T-helper 1 cell treated with Interleukin-12 subunit alpha and Interleukin-12 subunit beta and Interleukin-4 antibody, amounts not matched to agents 30 μg/mL and 1 μg/mL, for 36 hours (primary cell): Measurements from ENCODE around the gene NKAIN1.

Source experiments
- H3K27ac Mint-ChIP-seq: one replicate; pipeline ENCODE4 v1.8.0; 2021; ENCODE audit warnings: mild to moderate bottlenecking, mixed read lengths
- H3K27me3 Mint-ChIP-seq: one replicate; pipeline ENCODE4 v1.8.0; 2021; ENCODE audit warnings: low read depth, mixed read lengths
- H3K36me3 Mint-ChIP-seq: one replicate; pipeline ENCODE4 v1.8.0; 2021; ENCODE audit warnings: low read depth, mixed read lengths
- H3K4me1 Mint-ChIP-seq: one replicate; pipeline ENCODE4 v1.8.0; 2021; ENCODE audit warnings: low read depth, mixed read lengths
- H3K4me3 Mint-ChIP-seq: one replicate; pipeline ENCODE4 v1.8.0; 2021; ENCODE audit warnings: mild to moderate bottlenecking, moderate library complexity, mixed read lengths
- H3K9me3 Mint-ChIP-seq: one replicate; pipeline ENCODE4 v1.8.0; 2021; ENCODE audit warnings: mixed read lengths

The NKAIN1 gene

GRCh38 chr1:31159869-31160611 lies 79.6 kb downstream of the NKAIN1 start:
- H3K27ac Mint-ChIP-seq, result no peak overlapping the region
- H3K36me3 Mint-ChIP-seq, result no peaks in the 10 kb centered on the region
- H3K27me3 Mint-ChIP-seq, result peaks cover 4% of the 10 kb centered on the region
- peaks cover 16% of the 10 kb centered on the region for H3K4me1 Mint-ChIP-seq
- no peak overlapping the region for H3K4me3 Mint-ChIP-seq
- H3K9me3 Mint-ChIP-seq, result no peaks in the 10 kb centered on the region

GRCh38 chr1:31159323-31159722 lies 80.4 kb downstream of the NKAIN1 start:
- no peak overlapping the region for H3K27ac Mint-ChIP-seq
- peaks cover 4% of the 10 kb centered on the region for H3K27me3 Mint-ChIP-seq
- H3K4me1 Mint-ChIP-seq, result peaks cover 16% of the 10 kb centered on the region
- H3K36me3 Mint-ChIP-seq, result no peaks in the 10 kb centered on the region
- no peak overlapping the region for H3K4me3 Mint-ChIP-seq
- H3K9me3 Mint-ChIP-seq, result no peaks in the 10 kb centered on the region

- Mint-ChIP-seq H3K9me3 (no peaks in the 10 kb centered on the region), H3K36me3 (no peaks in the 10 kb centered on the region), H3K4me3 (peak overlapping the region; percentile 86), H3K27me3 (peaks cover 4% of the 10 kb centered on the region), H3K27ac (peak overlapping the region; percentile 76), H3K4me1 (peaks cover 7% of the 10 kb centered on the region)
Measured at GRCh38 chr1:31155216-31155806, 84.4 kb downstream of the NKAIN1 start.

GRCh38 chr1:31154632-31155215 lies 85.0 kb downstream of the NKAIN1 start:
- Mint-ChIP-seq H3K27me3 (peaks cover 4% of the 10 kb centered on the region), H3K36me3 (no peaks in the 10 kb centered on the region), H3K9me3 (no peaks in the 10 kb centered on the region), H3K4me3 (peak overlapping the region; percentile 86), H3K4me1 (peaks cover 7% of the 10 kb centered on the region), H3K27ac (no peak overlapping the region)

- H3K4me1 Mint-ChIP-seq, result peaks cover 7% of the 10 kb centered on the region
- H3K9me3 Mint-ChIP-seq, result no peaks in the 10 kb centered on the region
- H3K4me3 Mint-ChIP-seq, result peak overlapping the region; percentile 59
- no peaks in the 10 kb centered on the region for H3K36me3 Mint-ChIP-seq
- peaks cover 4% of the 10 kb centered on the region for H3K27me3 Mint-ChIP-seq
- H3K27ac Mint-ChIP-seq, result no peak overlapping the region
Measured at GRCh38 chr1:31154000-31154631, 85.6 kb downstream of the NKAIN1 start.

- peaks cover 7% of the 10 kb centered on the region for H3K4me1 Mint-ChIP-seq
- peak overlapping the region; percentile 28 for H3K4me3 Mint-ChIP-seq
- H3K27me3 Mint-ChIP-seq, result peaks cover 4% of the 10 kb centered on the region
- H3K36me3 Mint-ChIP-seq, result no peaks in the 10 kb centered on the region
- H3K27ac Mint-ChIP-seq, result peak overlapping the region; percentile 45
- H3K9me3 Mint-ChIP-seq, result no peaks in the 10 kb centered on the region
Measured at GRCh38 chr1:31153423-31153822, 86.3 kb downstream of the NKAIN1 start.

GRCh38 chr1:31152181-31152795 lies 87.4 kb downstream of the NKAIN1 start:
- no peak overlapping the region for H3K4me3 Mint-ChIP-seq
- H3K27me3 Mint-ChIP-seq, result peaks cover 4% of the 10 kb centered on the region
- peaks cover 7% of the 10 kb centered on the region for H3K4me1 Mint-ChIP-seq
- no peaks in the 10 kb centered on the region for H3K9me3 Mint-ChIP-seq
- H3K36me3 Mint-ChIP-seq, result no peaks in the 10 kb centered on the region
- H3K27ac Mint-ChIP-seq, result no peak overlapping the region

GRCh38 chr1:31151402-31151801 lies 88.3 kb downstream of the NKAIN1 start:
- Mint-ChIP-seq H3K4me1 (peaks cover 7% of the 10 kb centered on the region), H3K27me3 (peaks cover 7% of the 10 kb centered on the region), H3K27ac (no peak overlapping the region), H3K4me3 (no peak overlapping the region), H3K36me3 (no peaks in the 10 kb centered on the region), H3K9me3 (no peaks in the 10 kb centered on the region)

- no peak overlapping the region for H3K27ac Mint-ChIP-seq
- H3K9me3 Mint-ChIP-seq, result no peaks in the 10 kb centered on the region
- no peaks in the 10 kb centered on the region for H3K4me1 Mint-ChIP-seq
- H3K27me3 Mint-ChIP-seq, result peaks cover 7% of the 10 kb centered on the region
- no peak overlapping the region for H3K4me3 Mint-ChIP-seq
- H3K36me3 Mint-ChIP-seq, result no peaks in the 10 kb centered on the region
Measured at GRCh38 chr1:31148409-31148808, 91.3 kb downstream of the NKAIN1 start.

GRCh38 chr1:31145648-31146047 lies 94.0 kb downstream of the NKAIN1 start:
- Mint-ChIP-seq H3K4me3 (no peak overlapping the region), H3K36me3 (no peaks in the 10 kb centered on the region), H3K4me1 (no peaks in the 10 kb centered on the region), H3K27ac (no peak overlapping the region), H3K27me3 (peaks cover 3% of the 10 kb centered on the region), H3K9me3 (no peaks in the 10 kb centered on the region)

GRCh38 chr1:31144442-31144841 lies 95.2 kb downstream of the NKAIN1 start:
- H3K27ac Mint-ChIP-seq, result no peak overlapping the region
- H3K27me3 Mint-ChIP-seq, result peaks cover 3% of the 10 kb centered on the region
- H3K9me3 Mint-ChIP-seq, result no peaks in the 10 kb centered on the region
- no peaks in the 10 kb centered on the region for H3K4me1 Mint-ChIP-seq
- no peak overlapping the region for H3K4me3 Mint-ChIP-seq
- no peaks in the 10 kb centered on the region for H3K36me3 Mint-ChIP-seq

GRCh38 chr1:31143455-31143854 lies 96.2 kb downstream of the NKAIN1 start:
- Mint-ChIP-seq H3K4me1 (no peaks in the 10 kb centered on the region), H3K36me3 (no peaks in the 10 kb centered on the region), H3K9me3 (no peaks in the 10 kb centered on the region), H3K27ac (no peak overlapping the region), H3K27me3 (peaks cover 3% of the 10 kb centered on the region), H3K4me3 (no peak overlapping the region)

- no peaks in the 10 kb centered on the region for H3K36me3 Mint-ChIP-seq
- no peaks in the 10 kb centered on the region for H3K9me3 Mint-ChIP-seq
- H3K27me3 Mint-ChIP-seq, result peaks cover 3% of the 10 kb centered on the region
- H3K4me1 Mint-ChIP-seq, result no peaks in the 10 kb centered on the region
- no peak overlapping the region for H3K27ac Mint-ChIP-seq
- no peak overlapping the region for H3K4me3 Mint-ChIP-seq
Measured at GRCh38 chr1:31142406-31142805, 97.3 kb downstream of the NKAIN1 start.

GRCh38 chr1:31140299-31140698 lies 99.4 kb downstream of the NKAIN1 start:
- H3K4me3 Mint-ChIP-seq, result no peak overlapping the region
- H3K36me3 Mint-ChIP-seq, result no peaks in the 10 kb centered on the region
- H3K4me1 Mint-ChIP-seq, result no peaks in the 10 kb centered on the region
- H3K27ac Mint-ChIP-seq, result no peak overlapping the region
- H3K9me3 Mint-ChIP-seq, result no peaks in the 10 kb centered on the region
- no peaks in the 10 kb centered on the region for H3K27me3 Mint-ChIP-seq
